Neural cell (in vitro differentiated cells): ENCODE results near the gene ALOX5AP.

ENCODE experiments used
- EP300 ChIP-seq: fragments of 450-650 bp; conservative IDR thresholded peaks from 2 replicates; pipeline ENCODE4 v1.6.1; 2014; ENCODE audit warnings: antibody characterized with exemption, mild to moderate bottlenecking, moderate library complexity; ENCODE audit not compliant: poor library complexity, severe bottlenecking
- EZH2 ChIP-seq: fragments of 200-600, 300-800 bp; shearing (Covaris generic), sonication (generic); IDR thresholded peaks from 2 replicates; pipeline ENCODE4 v1.6.1; 2014; ENCODE audit warnings: antibody characterized with exemption, low read length, borderline replicate concordance, mild to moderate bottlenecking; ENCODE audit not compliant: insufficient read depth, poor library complexity, severe bottlenecking
- POLR2AphosphoS5 ChIP-seq: IDR thresholded peaks from 2 replicates; pipeline ENCODE4 v1.6.1; 2012
- RAD21 ChIP-seq: fragments of 450-650 bp; conservative IDR thresholded peaks from 2 replicates; pipeline ENCODE4 v1.6.1; 2014; ENCODE audit warnings: antibody characterized with exemption, mild to moderate bottlenecking, moderate library complexity
- SMC3 ChIP-seq: fragments of 450-650 bp; conservative IDR thresholded peaks from 2 replicates; pipeline ENCODE4 v1.6.1; 2014; ENCODE audit warnings: antibody characterized with exemption, mild to moderate bottlenecking, moderate library complexity; ENCODE audit not compliant: poor library complexity
- TAF1 ChIP-seq: IDR thresholded peaks from 2 replicates; pipeline ENCODE4 v1.6.1; 2012; ENCODE audit warnings: low read depth
- TF ChIP-seq, protein P1 (sequence below): fragments of 450-650 bp; IDR thresholded peaks from 2 replicates; pipeline ENCODE4 v1.5.1; 2014; ENCODE audit warnings: antibody characterized with exemption, mild to moderate bottlenecking, moderate library complexity; ENCODE audit not compliant: poor library complexity, severe bottlenecking
- TF ChIP-seq, protein P2 (sequence below): IDR thresholded peaks from 2 replicates; pipeline ENCODE4 v1.6.1; 2012; ENCODE audit warnings: borderline replicate concordance

DNA sequence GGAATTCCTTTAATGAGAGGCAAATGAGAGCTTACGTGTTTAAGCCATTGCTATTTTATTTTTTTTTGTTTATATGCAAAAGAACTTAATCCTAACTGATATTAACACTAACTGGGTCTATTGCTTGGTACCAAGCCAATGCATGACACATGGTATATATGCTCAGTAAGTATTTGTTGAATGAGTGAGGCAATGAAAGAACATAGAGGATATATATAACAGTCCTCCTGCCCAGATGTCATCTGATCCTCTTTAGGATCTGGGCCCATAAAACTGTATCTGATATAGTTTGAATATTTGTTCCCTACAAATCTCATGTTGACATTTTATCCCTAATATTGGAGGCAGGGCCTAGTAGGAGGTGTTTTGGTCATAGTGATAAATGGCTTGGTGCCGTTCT, 13.0 kb upstream of the ALOX5AP start:
- TF ChIP-seq, protein P1, sequence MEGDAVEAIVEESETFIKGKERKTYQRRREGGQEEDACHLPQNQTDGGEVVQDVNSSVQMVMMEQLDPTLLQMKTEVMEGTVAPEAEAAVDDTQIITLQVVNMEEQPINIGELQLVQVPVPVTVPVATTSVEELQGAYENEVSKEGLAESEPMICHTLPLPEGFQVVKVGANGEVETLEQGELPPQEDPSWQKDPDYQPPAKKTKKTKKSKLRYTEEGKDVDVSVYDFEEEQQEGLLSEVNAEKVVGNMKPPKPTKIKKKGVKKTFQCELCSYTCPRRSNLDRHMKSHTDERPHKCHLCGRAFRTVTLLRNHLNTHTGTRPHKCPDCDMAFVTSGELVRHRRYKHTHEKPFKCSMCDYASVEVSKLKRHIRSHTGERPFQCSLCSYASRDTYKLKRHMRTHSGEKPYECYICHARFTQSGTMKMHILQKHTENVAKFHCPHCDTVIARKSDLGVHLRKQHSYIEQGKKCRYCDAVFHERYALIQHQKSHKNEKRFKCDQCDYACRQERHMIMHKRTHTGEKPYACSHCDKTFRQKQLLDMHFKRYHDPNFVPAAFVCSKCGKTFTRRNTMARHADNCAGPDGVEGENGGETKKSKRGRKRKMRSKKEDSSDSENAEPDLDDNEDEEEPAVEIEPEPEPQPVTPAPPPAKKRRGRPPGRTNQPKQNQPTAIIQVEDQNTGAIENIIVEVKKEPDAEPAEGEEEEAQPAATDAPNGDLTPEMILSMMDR: no peak
- TF ChIP-seq RAD21: no peak
- TF ChIP-seq POLR2AphosphoS5: no peak
- no peak for TF ChIP-seq TAF1
- TF ChIP-seq, protein P2, sequence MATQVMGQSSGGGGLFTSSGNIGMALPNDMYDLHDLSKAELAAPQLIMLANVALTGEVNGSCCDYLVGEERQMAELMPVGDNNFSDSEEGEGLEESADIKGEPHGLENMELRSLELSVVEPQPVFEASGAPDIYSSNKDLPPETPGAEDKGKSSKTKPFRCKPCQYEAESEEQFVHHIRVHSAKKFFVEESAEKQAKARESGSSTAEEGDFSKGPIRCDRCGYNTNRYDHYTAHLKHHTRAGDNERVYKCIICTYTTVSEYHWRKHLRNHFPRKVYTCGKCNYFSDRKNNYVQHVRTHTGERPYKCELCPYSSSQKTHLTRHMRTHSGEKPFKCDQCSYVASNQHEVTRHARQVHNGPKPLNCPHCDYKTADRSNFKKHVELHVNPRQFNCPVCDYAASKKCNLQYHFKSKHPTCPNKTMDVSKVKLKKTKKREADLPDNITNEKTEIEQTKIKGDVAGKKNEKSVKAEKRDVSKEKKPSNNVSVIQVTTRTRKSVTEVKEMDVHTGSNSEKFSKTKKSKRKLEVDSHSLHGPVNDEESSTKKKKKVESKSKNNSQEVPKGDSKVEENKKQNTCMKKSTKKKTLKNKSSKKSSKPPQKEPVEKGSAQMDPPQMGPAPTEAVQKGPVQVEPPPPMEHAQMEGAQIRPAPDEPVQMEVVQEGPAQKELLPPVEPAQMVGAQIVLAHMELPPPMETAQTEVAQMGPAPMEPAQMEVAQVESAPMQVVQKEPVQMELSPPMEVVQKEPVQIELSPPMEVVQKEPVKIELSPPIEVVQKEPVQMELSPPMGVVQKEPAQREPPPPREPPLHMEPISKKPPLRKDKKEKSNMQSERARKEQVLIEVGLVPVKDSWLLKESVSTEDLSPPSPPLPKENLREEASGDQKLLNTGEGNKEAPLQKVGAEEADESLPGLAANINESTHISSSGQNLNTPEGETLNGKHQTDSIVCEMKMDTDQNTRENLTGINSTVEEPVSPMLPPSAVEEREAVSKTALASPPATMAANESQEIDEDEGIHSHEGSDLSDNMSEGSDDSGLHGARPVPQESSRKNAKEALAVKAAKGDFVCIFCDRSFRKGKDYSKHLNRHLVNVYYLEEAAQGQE: no peak
- no peak for TF ChIP-seq EZH2
- no peak for TF ChIP-seq EP300
- no peak for TF ChIP-seq SMC3
